ENCODE data around the gene BICDL1. TPM values are rescaled to one million over a fixed set of nuclear protein-coding genes. Genes with fewer than 3 reads are reported as not detected.

The BICDL1 gene
- total RNA-seq, 2 experiments from 2014 or later = 98.5 to 100 TPM

GRCh38 chr12:120081641-120082040 lies 92.6 kb downstream of the BICDL1 start:
- H3K4me1 Mint-ChIP-seq = peaks cover 11% of the 10 kb centered on the region
- POLR2A ChIA-PET = no interaction called here
- DNase-seq (no peak), ATAC-seq (ENCODE audit: low read depth) (no peak)
- H3K4me3 Mint-ChIP-seq = no peak overlapping the region
- H3K36me3 Mint-ChIP-seq = peaks cover 20% of the 10 kb centered on the region
- H3K27me3 Mint-ChIP-seq = no peaks in the 10 kb centered on the region
- H3K27ac Mint-ChIP-seq = no peak overlapping the region
- no peaks in the 10 kb centered on the region for H3K9me3 Mint-ChIP-seq

DNA sequence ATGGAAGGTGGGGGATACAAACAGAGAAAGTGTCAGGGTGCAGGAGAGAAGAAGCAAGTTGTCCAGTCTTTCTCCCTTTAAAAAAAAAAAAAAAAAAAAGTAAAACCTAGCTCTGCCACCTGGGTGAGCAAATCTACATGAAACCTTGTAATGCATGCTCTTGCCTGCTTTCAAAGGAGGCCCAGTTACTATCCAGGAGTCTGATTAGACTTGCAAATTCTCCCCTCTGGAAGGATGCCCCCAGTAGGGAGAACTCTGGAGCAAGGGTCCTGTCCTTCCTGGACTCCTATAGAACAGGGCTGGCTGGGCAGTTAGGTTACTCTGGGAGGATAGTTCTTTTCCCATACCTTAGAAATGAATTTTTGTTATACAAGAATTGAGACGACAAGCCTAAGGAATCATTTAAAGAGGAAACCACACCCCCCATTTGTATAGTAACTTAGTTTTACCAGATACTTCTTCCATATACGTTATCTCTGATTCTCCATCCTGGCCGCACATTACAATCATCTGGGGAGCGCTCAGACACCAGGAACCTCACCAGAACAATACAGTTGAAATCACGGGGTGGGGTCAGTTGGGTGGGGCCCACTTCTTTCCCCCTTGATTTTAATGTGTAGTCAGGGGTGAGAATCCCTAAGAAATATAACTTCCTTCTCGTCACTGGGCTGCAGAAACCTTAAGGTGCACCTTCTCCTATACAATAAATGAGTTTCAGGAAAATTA lies 97.0 kb downstream of the BICDL1 start:
- POLR2A ChIA-PET = interaction anchor here (0.6 to 1.5 kb wide), 8 partner anchors 30 to 207 kb away, joined by 3 to 28 read pairs (median 7); partner anchors contain the start of genes BICDL1, RAB35, RNU4-1 and RNU4-2
- DNase-seq (no peak), ATAC-seq (ENCODE audit: low read depth) (no peak)
- Mint-ChIP-seq H3K4me1 (peaks cover 20% of the 10 kb centered on the region), H3K4me3 (peak overlapping the region; percentile 24), H3K27me3 (no peaks in the 10 kb centered on the region), H3K27ac (no peak overlapping the region), H3K36me3 (peaks cover 19% of the 10 kb centered on the region), H3K9me3 (no peaks in the 10 kb centered on the region)

- POLR2A ChIA-PET = interaction anchor here (0.5 to 1.5 kb wide), 11 partner anchors 24 to 420 kb away, joined by 3 to 28 read pairs (median 5); partner anchors contain the start of genes BICDL1, PRKAB1, RAB35 and RNU4-2
- H3K36me3 Mint-ChIP-seq = peaks cover 20% of the 10 kb centered on the region
Observed at GRCh38 chr12:120086801-120087621, 98.0 kb downstream of the BICDL1 start.

GRCh38 chr12:120089105-120089504 lies 100.1 kb downstream of the BICDL1 start:
- peaks cover 17% of the 10 kb centered on the region for H3K36me3 Mint-ChIP-seq
- no peaks in the 10 kb centered on the region for H3K27me3 Mint-ChIP-seq
- peaks cover 21% of the 10 kb centered on the region for H3K4me1 Mint-ChIP-seq
- no peaks in the 10 kb centered on the region for H3K9me3 Mint-ChIP-seq
- ATAC-seq (ENCODE audit: low read depth) = no peak
- H3K4me3 Mint-ChIP-seq = no peak overlapping the region
- no peak overlapping the region for H3K27ac Mint-ChIP-seq
- no peak for DNase-seq
- POLR2A ChIA-PET = interaction anchor here (1.2 kb wide), 1 partner anchor 202 kb away, joined by 3 read pairs; the partner anchor contains the start of gene RNU4-2

More at GRCh38 chr12:120086801-120087621, 98.0 kb downstream of the BICDL1 start:
- peaks cover 20% of the 10 kb centered on the region for H3K4me1 Mint-ChIP-seq
- H3K27me3 Mint-ChIP-seq = no peaks in the 10 kb centered on the region
- peak; percentile 96 for ATAC-seq (ENCODE audit: low read depth)
- peak overlapping the region; percentile 70 for H3K27ac Mint-ChIP-seq
- H3K4me3 Mint-ChIP-seq = peak overlapping the region; percentile 68
- peak; percentile 99 for DNase-seq
- no peaks in the 10 kb centered on the region for H3K9me3 Mint-ChIP-seq

- no peak for DNase-seq
- POLR2A ChIA-PET = interaction anchor here (0.5 to 1.6 kb wide), 2 partner anchors 27 to 213 kb away, joined by 4 to 6 read pairs; partner anchors contain the start of gene RAB35
Observed at GRCh38 chr12:120089796-120090195, 100.8 kb downstream of the BICDL1 start.

GRCh38 chr12:120090206-120090605 lies 101.2 kb downstream of the BICDL1 start:
- no peaks in the 10 kb centered on the region for H3K27me3 Mint-ChIP-seq
- peaks cover 20% of the 10 kb centered on the region for H3K4me1 Mint-ChIP-seq
- no peak overlapping the region for H3K4me3 Mint-ChIP-seq
- ATAC-seq (ENCODE audit: low read depth) (no peak), DNase-seq (no peak)
- POLR2A ChIA-PET = interaction anchor here (0.5 to 1.6 kb wide), 2 partner anchors 27 to 213 kb away, joined by 4 to 6 read pairs; partner anchors contain the start of gene RAB35
- no peak overlapping the region for H3K27ac Mint-ChIP-seq
- no peaks in the 10 kb centered on the region for H3K9me3 Mint-ChIP-seq
- peaks cover 10% of the 10 kb centered on the region for H3K36me3 Mint-ChIP-seq

More at GRCh38 chr12:120089796-120090195, 100.8 kb downstream of the BICDL1 start:
- no peak overlapping the region for H3K4me3 Mint-ChIP-seq
- H3K36me3 Mint-ChIP-seq = peaks cover 12% of the 10 kb centered on the region
- H3K27ac Mint-ChIP-seq = no peak overlapping the region
- H3K4me1 Mint-ChIP-seq = peaks cover 21% of the 10 kb centered on the region
- no peak for ATAC-seq (ENCODE audit: low read depth)
- no peaks in the 10 kb centered on the region for H3K9me3 Mint-ChIP-seq
- no peaks in the 10 kb centered on the region for H3K27me3 Mint-ChIP-seq

- DNase-seq (no peak), ATAC-seq (ENCODE audit: low read depth) (no peak)
- H3K27me3 Mint-ChIP-seq = no peaks in the 10 kb centered on the region
- no peak overlapping the region for H3K27ac Mint-ChIP-seq
- no peaks in the 10 kb centered on the region for H3K9me3 Mint-ChIP-seq
- H3K36me3 Mint-ChIP-seq = peaks cover 10% of the 10 kb centered on the region
- peaks cover 16% of the 10 kb centered on the region for H3K4me1 Mint-ChIP-seq
- H3K4me3 Mint-ChIP-seq = no peak overlapping the region
- POLR2A ChIA-PET = interaction anchor here (1.6 kb wide), 1 partner anchor 26 kb away, joined by 6 read pairs; the partner anchor contains the start of gene RAB35
Observed at GRCh38 chr12:120090626-120091295, 101.7 kb downstream of the BICDL1 start.

DNA sequence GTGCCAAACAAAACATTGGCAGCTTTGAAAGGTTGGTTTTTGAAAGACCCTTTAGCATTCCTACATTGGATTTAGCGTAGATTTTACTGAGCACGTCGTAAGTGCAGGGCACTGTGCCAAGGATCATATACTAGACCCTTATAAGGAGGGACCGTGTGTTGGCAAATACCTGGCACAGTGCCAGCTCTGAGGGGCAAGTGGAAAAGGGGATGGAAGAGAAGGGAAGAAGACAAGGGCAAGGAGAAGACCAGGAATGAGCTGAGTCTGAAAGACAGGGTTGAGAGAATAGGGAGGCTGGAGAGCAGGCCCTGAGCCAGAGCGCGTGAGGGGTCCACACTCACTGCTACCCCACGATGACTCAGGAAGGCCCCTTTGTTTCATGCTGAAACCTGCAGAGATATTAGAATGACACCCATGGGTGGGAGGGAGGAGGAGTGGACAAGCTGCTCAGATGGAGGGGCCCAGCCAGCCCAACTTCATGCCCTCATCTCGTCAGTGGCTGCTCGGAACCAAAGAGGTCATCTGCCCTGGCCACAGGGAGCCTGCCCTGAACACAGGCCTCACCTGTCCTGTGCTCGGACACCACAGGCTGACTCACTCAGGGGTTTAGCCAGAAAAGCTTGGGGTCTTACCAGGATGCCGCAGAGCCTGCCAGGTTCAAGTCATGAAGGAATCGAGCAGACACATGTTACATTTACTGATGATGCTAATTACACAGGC lies 102.5 kb downstream of the BICDL1 start:
- POLR2A ChIA-PET = interaction anchor here (0.6 to 1.6 kb wide), 2 partner anchors 26 to 149 kb away, joined by 3 to 6 read pairs; partner anchors contain the start of gene RAB35

DNA sequence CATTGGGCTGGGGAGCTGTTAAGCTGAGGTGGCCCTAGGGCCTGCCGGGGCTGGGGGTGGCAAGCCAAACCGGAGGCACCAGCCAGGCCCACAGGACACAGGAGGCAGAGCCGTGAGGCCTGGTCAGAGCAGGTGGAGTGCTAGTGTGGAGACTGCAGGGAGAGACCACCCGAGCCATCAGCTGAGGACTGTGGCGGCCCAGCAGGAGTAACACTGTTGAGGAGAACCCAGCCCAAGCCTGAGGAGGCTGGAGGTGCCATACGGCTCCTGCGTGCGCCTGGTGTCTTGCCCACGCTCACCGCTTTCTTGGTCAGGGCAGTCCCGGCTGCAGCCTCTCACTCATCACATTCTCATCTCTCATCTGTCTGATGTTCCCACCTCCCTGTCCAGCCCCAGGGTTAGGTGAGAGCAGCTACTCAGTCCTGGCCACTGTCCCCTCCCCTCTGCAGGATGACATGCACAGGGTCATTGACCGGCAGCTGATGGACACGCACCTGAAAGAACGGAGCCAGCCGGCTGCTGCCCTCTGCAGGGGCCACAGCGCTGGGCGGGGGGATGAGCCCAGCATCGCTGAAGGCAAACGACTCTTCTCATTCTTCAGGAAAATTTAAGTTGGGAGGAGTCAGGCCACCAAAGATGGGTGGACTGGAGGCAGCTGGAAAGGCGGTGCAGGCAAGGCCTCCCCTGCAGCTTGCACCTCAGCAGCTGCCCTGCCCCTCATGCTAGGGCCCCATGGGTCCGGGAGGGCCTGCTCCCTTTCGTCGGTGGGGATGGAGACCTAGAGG lies 103.7 kb downstream of the BICDL1 start:
- Mint-ChIP-seq H3K9me3 (no peaks in the 10 kb centered on the region), H3K4me1 (peaks cover 10% of the 10 kb centered on the region), H3K27ac (no peak overlapping the region), H3K4me3 (no peak overlapping the region), H3K27me3 (no peaks in the 10 kb centered on the region), H3K36me3 (peaks cover 12% of the 10 kb centered on the region)
- DNase-seq (no peak), ATAC-seq (ENCODE audit: low read depth) (no peak)
- POLR2A ChIA-PET = no interaction called here

More for the DNA sequence above, 102.5 kb downstream of the BICDL1 start:
- ATAC-seq (ENCODE audit: low read depth) (no peak), DNase-seq (no peak)
- Mint-ChIP-seq H3K36me3 (peaks cover 12% of the 10 kb centered on the region), H3K4me3 (no peak overlapping the region), H3K27ac (no peak overlapping the region), H3K4me1 (peaks cover 16% of the 10 kb centered on the region), H3K9me3 (no peaks in the 10 kb centered on the region), H3K27me3 (no peaks in the 10 kb centered on the region)

DNA sequence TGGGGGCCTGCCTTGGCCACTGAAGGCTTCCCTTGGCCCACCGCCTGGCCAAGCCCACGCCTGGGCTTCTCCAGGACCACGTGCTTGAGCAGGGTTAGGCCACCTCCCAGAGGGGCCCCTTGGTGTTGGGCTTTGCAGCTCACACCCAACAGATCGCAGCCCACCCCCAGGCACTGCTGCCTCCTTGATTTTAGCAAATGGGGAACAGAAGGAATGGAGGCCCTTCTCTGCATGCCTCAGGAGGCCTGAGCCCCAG lies 104.2 kb downstream of the BICDL1 start:
- Mint-ChIP-seq H3K4me1 (peaks cover 5% of the 10 kb centered on the region), H3K27ac (no peak overlapping the region), H3K9me3 (no peaks in the 10 kb centered on the region), H3K27me3 (no peaks in the 10 kb centered on the region), H3K36me3 (peaks cover 14% of the 10 kb centered on the region), H3K4me3 (no peak overlapping the region)
- ATAC-seq (ENCODE audit: low read depth) = no peak
- DNase-seq = no peak
- POLR2A ChIA-PET = no interaction called here

DNA sequence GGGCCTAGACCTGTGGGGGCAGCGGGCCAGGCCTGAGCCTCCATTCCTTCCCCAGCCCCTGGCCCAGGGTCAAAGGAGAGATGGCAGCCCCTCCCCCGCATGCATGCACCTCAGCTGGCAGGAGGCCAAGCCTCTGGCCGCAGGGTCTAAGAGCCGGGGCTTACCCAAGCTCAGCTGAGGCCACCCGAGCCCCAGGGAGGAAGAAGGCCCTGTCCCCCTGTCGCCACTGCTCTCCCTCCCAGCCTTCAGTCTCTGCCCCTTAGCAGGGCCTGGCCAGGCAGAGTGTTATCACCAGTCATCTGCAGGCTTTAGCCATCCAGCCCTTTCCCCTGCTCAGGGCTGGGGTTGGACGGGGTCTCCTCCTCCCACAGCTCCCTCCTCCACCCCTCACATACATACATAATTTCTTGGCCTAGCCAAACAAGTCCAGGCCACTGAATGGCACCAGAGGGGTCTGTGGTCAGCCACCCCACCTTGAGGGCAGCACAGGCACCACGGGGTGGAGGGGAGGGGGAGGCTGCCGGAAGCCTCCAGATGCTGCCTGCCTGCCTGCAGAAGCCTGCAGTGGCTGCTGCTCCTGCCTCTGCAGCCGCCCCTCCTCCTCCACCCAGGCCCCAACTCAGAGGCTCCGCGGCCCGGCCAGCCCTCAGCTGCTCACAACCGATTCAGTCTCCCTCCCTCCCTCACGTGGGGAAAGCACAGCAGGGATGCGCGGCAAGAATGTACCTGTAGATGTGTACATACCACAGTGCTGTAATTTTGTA lies 104.7 kb downstream of the BICDL1 start:
- Mint-ChIP-seq H3K9me3 (no peaks in the 10 kb centered on the region), H3K27me3 (no peaks in the 10 kb centered on the region), H3K36me3 (peaks cover 14% of the 10 kb centered on the region), H3K27ac (no peak overlapping the region), H3K4me1 (peaks cover 5% of the 10 kb centered on the region), H3K4me3 (no peak overlapping the region)
- ATAC-seq (ENCODE audit: low read depth) (peak; percentile 13), DNase-seq (no peak)
- POLR2A ChIA-PET = no interaction called here
